Omental fat pad (tissue), 4 donors: ENCODE results near the gene DAPK1. TPM values are rescaled to one million over a fixed set of nuclear protein-coding genes. Genes with fewer than 3 reads are reported as not detected.

ENCODE experiments used
- ATAC-seq: fragments of 150-250 bp; one replicate; pipeline ENCODE4 v1.9.1; 2016; ENCODE audit warnings: mild to moderate bottlenecking, moderate library complexity; ENCODE audit not compliant: low FRiP score
- DNase-seq: peaks from one replicate; pipeline ENCODE4 v3.0.0-alpha.2; 2019; ENCODE audit warnings: low spot score
- CTCF ChIP-seq, 3 donors: fragments of 450-650 bp; IDR thresholded peaks; one replicate each; pipeline ENCODE4 v1.5.1; 2016 to 2017; ENCODE audit warnings: antibody characterized with exemption in 3 of 3, mild to moderate bottlenecking in 3 of 3, moderate library complexity in 2 of 3
- total RNA-seq, 4 donors: library from RNA; depleted of rRNA; stranded (reverse); fragments of >200 nt; gene quantifications; one replicate each; pipeline ENCODE4 v1.1.0, GENCODE V29; 2016

DAPK1 gene
- total RNA-seq, 4 donors from 2014 or later: 56.1 to 214 (median 88.1) TPM

GRCh38 chr9:87556039-87556438 lies 58.4 kb downstream of the DAPK1 start:
- ATAC-seq (no peak), DNase-seq (no peak)
- no peak for TF ChIP-seq CTCF (IDR thresholded peaks at IDR 0.05)

- ATAC-seq (no peak), DNase-seq (no peak)
- TF ChIP-seq CTCF (IDR thresholded peaks at IDR 0.05): no peak
These were observed 59.2 kb downstream of the DAPK1 start for GRCh38 chr9:87556821-87557220.

GRCh38 chr9:87557996-87558395 lies 60.3 kb downstream of the DAPK1 start:
- DNase-seq: no peak
- ATAC-seq: no peak
- no peak for TF ChIP-seq CTCF (IDR thresholded peaks at IDR 0.05)

GRCh38 chr9:87558606-87559190 lies 61.0 kb downstream of the DAPK1 start:
- no peak for DNase-seq
- TF ChIP-seq CTCF (IDR thresholded peaks at IDR 0.05): no peak
- no peak for ATAC-seq

- DNase-seq (no peak), ATAC-seq (no peak)
- TF ChIP-seq CTCF (IDR thresholded peaks at IDR 0.05): no peak
These were observed 64.4 kb downstream of the DAPK1 start for GRCh38 chr9:87562062-87562461.

- ATAC-seq (no peak), DNase-seq (no peak)
- no peak for TF ChIP-seq CTCF (IDR thresholded peaks at IDR 0.05)
These were observed 65.0 kb downstream of the DAPK1 start for GRCh38 chr9:87562530-87563170.

- TF ChIP-seq CTCF (IDR thresholded peaks at IDR 0.05): no peak
- DNase-seq: no peak
- no peak for ATAC-seq
These were observed 66.4 kb downstream of the DAPK1 start for GRCh38 chr9:87564111-87564510.
